Left colon (tissue), 2 donors: ENCODE results near the gene SPRED3. TPM values are rescaled to one million over a fixed set of nuclear protein-coding genes. Genes with fewer than 3 reads are reported as not detected.

Experiments
- ATAC-seq: fragments of 200-7000 bp; cut with Tn5 transposase; one replicate; pipeline ENCODE4 v1.9.1; 2020; ENCODE audit warnings: mild to moderate bottlenecking, moderate library complexity
- DNase-seq, 2 donors: peaks; one replicate each; pipeline ENCODE4 v3.0.0-alpha.2; 2020
- intact Hi-C, 2 donors: fragments of 100-400 bp; cut with DNase I in 1 of 2; cut with micrococcal nuclease in 1 of 2; formaldehyde crosslinking; loops; one replicate each; pipeline versions ENCODE4 v1.11.2 to v1.14.0; 2022; cut with DNase I, micrococcal nuclease
- total RNA-seq, 2 donors: library from RNA; stranded (reverse); fragmentation: NEBNext Ultra II Directional; extraction: Animal tissue kit (Norgen Biotek cat#: 25700); gene quantifications; one replicate each; pipeline ENCODE4 v1.2.1, GENCODE V29; 2021
- donor health status: DM: no; HTN: no; CAD: no.
- donor health status: DM: yes; HTN: yes; CAD: no.

The SPRED3 gene
- total RNA-seq, 2 donors from 2014 or later = 0.28 to 1.6 TPM

- ATAC-seq = peak; percentile 87
- intact Hi-C loops = no loop called here
Observed at GRCh38 chr19:38387550-38388348, 748 bp upstream of the SPRED3 start, which contains the start of gene GGN. Gene GGN (minus strand): TSS chr19:38388034. CDS start chr19:38387261, 773 bp downstream.

GRCh38 chr19:38389101-38389925 lies 816 bp downstream of the SPRED3 start:
- no peak for DNase-seq
- ATAC-seq = no peak
- intact Hi-C loops = no loop called here

More at GRCh38 chr19:38387550-38388348, 748 bp upstream of the SPRED3 start, which contains the start of gene GGN:
- DNase-seq = peak; percentile 85 to 88

- no peak for ATAC-seq
- DNase-seq = no peak
- intact Hi-C loops = loop anchor here in 1 of 2 donors (10.0 kb wide), 1 partner anchor 535 kb away; no protein-coding TSS in a partner anchor
Observed at GRCh38 chr19:38389957-38390924, 1.7 kb downstream of the SPRED3 start.

- no peak for DNase-seq
- ATAC-seq = no peak
- intact Hi-C loops = loop anchor here in 1 of 2 donors (10.0 kb wide), 1 partner anchor 533 kb away; no protein-coding TSS in a partner anchor
Observed at GRCh38 chr19:38391911-38392464, 3.5 kb downstream of the SPRED3 start.

GRCh38 chr19:38392707-38393308 lies 4.3 kb downstream of the SPRED3 start:
- intact Hi-C loops = loop anchor here in 1 of 2 donors (10.0 kb wide), 1 partner anchor 532 kb away; no protein-coding TSS in a partner anchor
- no peak for DNase-seq
- peak; percentile 56 for ATAC-seq

GRCh38 chr19:38394488-38394887 lies 6.0 kb downstream of the SPRED3 start:
- intact Hi-C loops = loop anchor here in 1 of 2 donors (10.0 kb wide), 1 partner anchor 530 kb away; no protein-coding TSS in a partner anchor
- DNase-seq (no peak), ATAC-seq (peak; percentile 24)

GRCh38 chr19:38395381-38396114 lies 7.1 kb downstream of the SPRED3 start:
- ATAC-seq (peak; percentile 49), DNase-seq (no peak)
- intact Hi-C loops = loop anchor here in 1 of 2 donors (10.0 kb wide), 1 partner anchor 529 kb away; no protein-coding TSS in a partner anchor

- intact Hi-C loops = loop anchor here in 1 of 2 donors (10.0 kb wide), 1 partner anchor 526 kb away; no protein-coding TSS in a partner anchor
- DNase-seq (no peak), ATAC-seq (no peak)
Observed at GRCh38 chr19:38399081-38399480, 10.6 kb downstream of the SPRED3 start.

- intact Hi-C loops = loop anchor here in 1 of 2 donors (10.0 kb wide), 1 partner anchor 525 kb away; no protein-coding TSS in a partner anchor
- DNase-seq = no peak
- no peak for ATAC-seq
Observed at GRCh38 chr19:38399537-38399936, 11.0 kb downstream of the SPRED3 start.

- ATAC-seq (no peak), DNase-seq (no peak)
- intact Hi-C loops = loop anchor here in 1 of 2 donors (5.0 kb wide), 1 partner anchor 232 kb away; no protein-coding TSS in a partner anchor
Observed at GRCh38 chr19:38400361-38400760, 11.9 kb downstream of the SPRED3 start.

- no peak for DNase-seq
- intact Hi-C loops = loop anchor here in 1 of 2 donors (5.0 kb wide), 1 partner anchor 231 kb away; no protein-coding TSS in a partner anchor
- ATAC-seq = no peak
Observed at GRCh38 chr19:38401148-38401547, 12.7 kb downstream of the SPRED3 start.

GRCh38 chr19:38402623-38402966 lies 14.1 kb downstream of the SPRED3 start:
- no peak for DNase-seq
- intact Hi-C loops = loop anchor here in 1 of 2 donors (5.0 kb wide), 1 partner anchor 230 kb away; no protein-coding TSS in a partner anchor
- no peak for ATAC-seq

GRCh38 chr19:38402967-38403674 lies 14.6 kb downstream of the SPRED3 start, which contains the start of gene FAM98C:
Gene FAM98C (plus strand): TSS chr19:38403093. CDS start chr19:38403154, 61 bp downstream.
- peak; percentile 96 for DNase-seq
- intact Hi-C loops = loop anchor here in 1 of 2 donors (5.0 kb wide), 1 partner anchor 229 kb away; no protein-coding TSS in a partner anchor
- ATAC-seq = peak; percentile 95

GRCh38 chr19:38404858-38405257 lies 16.4 kb downstream of the SPRED3 start:
- ATAC-seq = no peak
- intact Hi-C loops = loop anchor here in 1 of 2 donors (5.0 kb wide), 1 partner anchor 227 kb away; no protein-coding TSS in a partner anchor
- no peak for DNase-seq

- DNase-seq (no peak), ATAC-seq (no peak)
- intact Hi-C loops = no loop called here
Observed at GRCh38 chr19:38405276-38405675, 16.8 kb downstream of the SPRED3 start.
